Ovary (tissue), 3 donors: ENCODE measurements around the gene ASB10.

Experiments used
- POLR2A ChIP-seq: fragments of 450-650 bp; IDR thresholded peaks from one replicate; pipeline ENCODE4 v1.6.1; 2017; ENCODE audit warnings: antibody characterized with exemption, mild to moderate bottlenecking, moderate library complexity
- TF ChIP-seq, protein P1 (sequence below), 3 donors: fragments of 450-650 bp in 2 of 3; fragments of 200-600 bp in 1 of 3; IDR thresholded peaks; one replicate each; pipeline versions ENCODE4 v1.5.1 to v1.8.0; 2016 to 2022; ENCODE audit warnings: antibody characterized with exemption in 3 of 3, mild to moderate bottlenecking in 1 of 3
- donor health status: DM: no; HTN: no; CAD: no.

DNA sequence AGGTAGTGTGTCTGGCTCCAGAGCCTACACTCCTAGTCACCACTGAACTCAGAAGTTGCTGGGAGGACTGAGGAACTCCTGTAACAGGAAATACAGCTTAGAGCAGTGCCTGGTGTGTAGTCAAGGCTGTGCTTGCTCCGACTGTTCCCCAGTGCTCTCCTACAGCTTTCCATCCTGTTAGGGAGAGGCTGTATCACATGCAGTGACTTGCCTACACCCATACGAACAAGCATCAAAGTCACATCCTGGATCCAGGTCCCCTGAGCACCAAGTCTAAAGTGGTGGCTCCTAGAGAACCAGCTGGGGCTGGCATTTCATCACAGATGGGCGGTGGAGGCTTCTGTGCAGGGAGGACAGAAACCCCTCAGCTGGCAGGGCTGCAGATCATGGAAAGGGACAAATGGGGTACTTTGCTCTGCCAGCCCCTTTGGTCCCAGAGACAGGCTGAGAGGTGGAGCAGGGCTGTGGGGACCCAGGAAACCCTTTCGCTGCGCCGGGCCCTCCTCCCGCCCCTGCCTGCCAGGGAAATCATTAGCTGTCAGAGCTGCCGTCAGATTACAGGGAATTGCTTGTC lies 7.7 kb downstream of the ASB10 start:
- no peak for TF ChIP-seq POLR2A
- TF ChIP-seq, protein P1, sequence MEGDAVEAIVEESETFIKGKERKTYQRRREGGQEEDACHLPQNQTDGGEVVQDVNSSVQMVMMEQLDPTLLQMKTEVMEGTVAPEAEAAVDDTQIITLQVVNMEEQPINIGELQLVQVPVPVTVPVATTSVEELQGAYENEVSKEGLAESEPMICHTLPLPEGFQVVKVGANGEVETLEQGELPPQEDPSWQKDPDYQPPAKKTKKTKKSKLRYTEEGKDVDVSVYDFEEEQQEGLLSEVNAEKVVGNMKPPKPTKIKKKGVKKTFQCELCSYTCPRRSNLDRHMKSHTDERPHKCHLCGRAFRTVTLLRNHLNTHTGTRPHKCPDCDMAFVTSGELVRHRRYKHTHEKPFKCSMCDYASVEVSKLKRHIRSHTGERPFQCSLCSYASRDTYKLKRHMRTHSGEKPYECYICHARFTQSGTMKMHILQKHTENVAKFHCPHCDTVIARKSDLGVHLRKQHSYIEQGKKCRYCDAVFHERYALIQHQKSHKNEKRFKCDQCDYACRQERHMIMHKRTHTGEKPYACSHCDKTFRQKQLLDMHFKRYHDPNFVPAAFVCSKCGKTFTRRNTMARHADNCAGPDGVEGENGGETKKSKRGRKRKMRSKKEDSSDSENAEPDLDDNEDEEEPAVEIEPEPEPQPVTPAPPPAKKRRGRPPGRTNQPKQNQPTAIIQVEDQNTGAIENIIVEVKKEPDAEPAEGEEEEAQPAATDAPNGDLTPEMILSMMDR (IDR thresholded peaks at IDR 0.05) = no peak
